ENCODE results near the gene IGF2BP2. TPM values are rescaled to one million over a fixed set of nuclear protein-coding genes. Genes with fewer than 3 reads are reported as not detected.

Gene IGF2BP2
- total and polyA plus RNA-seq, 2 donors (not counting 1 experiment from before 2014, with no cell fraction given) = 0.01 TPM; not detected in 1

DNA sequence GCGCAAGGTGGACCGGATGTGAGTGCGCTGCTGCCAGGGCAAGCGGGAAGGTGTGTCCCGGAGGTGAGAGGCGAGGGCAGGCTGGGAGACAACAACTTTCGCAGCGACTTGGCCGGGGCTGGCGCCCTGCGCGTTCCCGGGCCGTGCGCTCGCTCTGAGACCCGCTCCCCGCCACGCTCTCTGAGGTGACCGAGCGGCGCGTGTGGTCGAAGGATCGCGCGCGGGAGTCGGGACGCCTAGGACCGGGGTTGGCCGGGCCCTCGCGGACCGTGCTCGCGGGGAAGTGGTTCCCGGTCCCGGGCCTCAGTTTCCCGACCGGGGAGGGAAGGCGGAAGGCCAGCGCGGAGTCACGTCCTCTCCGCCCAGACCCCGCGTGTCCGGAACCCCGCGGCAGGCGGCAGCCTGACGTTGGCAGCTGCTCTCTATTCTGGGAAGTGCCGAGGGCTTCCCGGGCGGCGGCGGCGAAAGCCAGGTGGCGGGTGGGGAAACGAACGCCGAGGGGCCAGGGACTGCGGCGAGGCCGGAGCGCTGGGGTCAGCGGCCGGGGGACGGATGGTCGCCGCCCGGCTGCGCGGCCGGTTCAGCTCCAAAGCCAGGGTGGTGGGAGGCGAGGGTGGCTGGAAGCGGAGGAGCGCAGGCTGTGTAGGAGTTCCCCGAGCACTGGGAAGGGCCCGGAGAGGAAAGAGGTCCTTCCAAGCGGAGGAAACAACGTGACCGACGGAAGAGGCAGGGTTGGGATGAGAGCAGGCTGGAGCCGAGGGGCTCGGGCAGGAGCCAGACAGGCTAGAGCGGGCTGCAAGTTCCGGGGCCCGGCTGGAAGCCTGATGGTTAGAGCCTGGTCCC is 1.0 kb upstream of the IGF2BP2 start:
- DNase-seq (peak; percentile 56), ATAC-seq (ENCODE audit: low read depth) (no peak)
- H3K9me3 ChIP-seq (ENCODE audit: control extremely low read depth in 1 of 3, control insufficient read depth in 2 of 3, insufficient read depth in 1 of 3, low read length in 2 of 3) = peaks cover 0 to 4% (median 0%) of the 10 kb centered on the region in 3 donors
- no peaks in the 10 kb centered on the region for H4K20me1 ChIP-seq (ENCODE audit: control insufficient read depth, insufficient read depth, low read length, poor library complexity, severe bottlenecking)
- H3K9me3 Mint-ChIP-seq (ENCODE audit: insufficient read depth) = no peaks in the 10 kb centered on the region
- peak overlapping the region; percentile 57 for H3K9ac ChIP-seq (ENCODE audit: low read length)
- ChIA-PET CTCF (no interaction called here), POLR2A (no interaction called here)
- H2AFZ ChIP-seq (ENCODE audit: insufficient read depth, low read depth, low read length, poor library complexity, severe bottlenecking) = peak overlapping the region; percentile 72
- TF ChIP-seq, protein P1, sequence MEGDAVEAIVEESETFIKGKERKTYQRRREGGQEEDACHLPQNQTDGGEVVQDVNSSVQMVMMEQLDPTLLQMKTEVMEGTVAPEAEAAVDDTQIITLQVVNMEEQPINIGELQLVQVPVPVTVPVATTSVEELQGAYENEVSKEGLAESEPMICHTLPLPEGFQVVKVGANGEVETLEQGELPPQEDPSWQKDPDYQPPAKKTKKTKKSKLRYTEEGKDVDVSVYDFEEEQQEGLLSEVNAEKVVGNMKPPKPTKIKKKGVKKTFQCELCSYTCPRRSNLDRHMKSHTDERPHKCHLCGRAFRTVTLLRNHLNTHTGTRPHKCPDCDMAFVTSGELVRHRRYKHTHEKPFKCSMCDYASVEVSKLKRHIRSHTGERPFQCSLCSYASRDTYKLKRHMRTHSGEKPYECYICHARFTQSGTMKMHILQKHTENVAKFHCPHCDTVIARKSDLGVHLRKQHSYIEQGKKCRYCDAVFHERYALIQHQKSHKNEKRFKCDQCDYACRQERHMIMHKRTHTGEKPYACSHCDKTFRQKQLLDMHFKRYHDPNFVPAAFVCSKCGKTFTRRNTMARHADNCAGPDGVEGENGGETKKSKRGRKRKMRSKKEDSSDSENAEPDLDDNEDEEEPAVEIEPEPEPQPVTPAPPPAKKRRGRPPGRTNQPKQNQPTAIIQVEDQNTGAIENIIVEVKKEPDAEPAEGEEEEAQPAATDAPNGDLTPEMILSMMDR (IDR thresholded peaks at IDR 0.05) = no peak
- H3K27ac Mint-ChIP-seq = no peak overlapping the region
- 7% methylated on average over 90 of the region's 90 CpGs for WGBS (ENCODE audit: insufficient coverage)
- peak overlapping the region in 4 of 5 experiments; percentile 37 to 59 (median 57) for H3K4me3 ChIP-seq (ENCODE audit: control extremely low read depth in 1 of 5, extremely low read depth in 1 of 5, insufficient read depth in 1 of 5, low read depth in 2 of 5, low read length in 4 of 5)
- no peaks in the 10 kb centered on the region for H3K36me3 ChIP-seq (replicated peaks in 1 of 2; ENCODE audit: control extremely low read depth in 1 of 2, control insufficient read depth in 1 of 2, extremely low read depth in 1 of 2, insufficient read depth in 2 of 2, low read length in 1 of 2)
- H3K27me3 ChIP-seq (replicated peaks in 1 of 4; ENCODE audit: control extremely low read depth in 1 of 4, control insufficient read depth in 3 of 4, insufficient read depth in 4 of 4, low read length in 3 of 4) = peaks cover 0 to 43% (median 29%) of the 10 kb centered on the region in 4 experiments
- H3K4me2 ChIP-seq (replicated peaks; ENCODE audit: low read depth, low read length, poor library complexity, severe bottlenecking) = peak overlapping the region; percentile 95
- peaks cover 15 to 17% of the 10 kb centered on the region in 2 donors for H3K4me1 ChIP-seq (ENCODE audit: control insufficient read depth in 2 of 2, insufficient read depth in 2 of 2, low read length in 2 of 2)
- peaks cover 68% of the 10 kb centered on the region for H3K27me3 Mint-ChIP-seq
- H3K4me3 Mint-ChIP-seq = peak overlapping the region; percentile 90
- H3K4me1 Mint-ChIP-seq = peaks cover 18% of the 10 kb centered on the region
- intact Hi-C loops (cut with micrococcal nuclease) = no loop called here
- no peaks in the 10 kb centered on the region for H3K79me2 ChIP-seq (ENCODE audit: control insufficient read depth, insufficient read depth, low read length)
- H3K27ac ChIP-seq (ENCODE audit: low read length in 2 of 2) = no peak overlapping the region
